ENCODE results near the gene IGLL5.
A peak's percentile ranks its signal among the peaks of the same experiment; 100 is the strongest.

The IGLL5 gene

DNA sequence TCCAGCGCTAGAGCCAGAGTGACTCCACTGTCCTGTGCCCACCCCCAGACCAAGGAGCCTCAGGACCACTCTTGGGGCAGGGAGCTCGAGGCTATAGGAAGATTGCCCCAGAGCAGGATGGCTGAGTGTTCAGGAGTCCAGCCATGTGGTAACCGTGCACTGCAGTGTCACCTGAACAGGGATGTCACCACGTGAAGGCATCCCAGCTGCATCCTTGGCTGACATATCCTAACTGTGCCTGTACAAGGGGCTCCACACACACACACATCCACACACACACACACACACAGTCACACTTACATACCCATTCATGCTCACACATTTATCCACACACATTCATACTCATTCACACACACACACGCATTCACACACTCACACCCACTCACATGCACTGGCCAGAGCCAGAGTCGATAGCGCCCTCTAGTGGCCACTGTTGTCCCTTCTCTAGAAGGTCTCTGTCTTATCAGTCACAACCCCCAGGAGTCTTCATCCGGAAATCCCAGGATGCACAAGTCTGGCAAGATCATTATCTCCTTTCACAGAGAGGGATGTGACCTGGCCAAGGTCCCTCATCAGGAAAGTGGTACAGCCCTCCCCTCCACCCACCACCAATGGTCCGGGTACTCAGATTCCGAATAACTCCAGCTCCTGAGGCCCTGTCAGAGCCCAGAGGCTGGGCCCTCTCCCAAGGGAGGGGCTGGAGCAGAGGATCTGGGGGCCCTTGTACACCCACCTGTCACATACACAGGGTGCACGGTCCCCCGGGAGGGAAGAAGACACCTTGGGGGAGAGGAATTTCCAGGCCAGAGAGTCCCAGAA, 55.1 kb downstream of the IGLL5 start (continued):
- TF ChIP-seq, protein P1, sequence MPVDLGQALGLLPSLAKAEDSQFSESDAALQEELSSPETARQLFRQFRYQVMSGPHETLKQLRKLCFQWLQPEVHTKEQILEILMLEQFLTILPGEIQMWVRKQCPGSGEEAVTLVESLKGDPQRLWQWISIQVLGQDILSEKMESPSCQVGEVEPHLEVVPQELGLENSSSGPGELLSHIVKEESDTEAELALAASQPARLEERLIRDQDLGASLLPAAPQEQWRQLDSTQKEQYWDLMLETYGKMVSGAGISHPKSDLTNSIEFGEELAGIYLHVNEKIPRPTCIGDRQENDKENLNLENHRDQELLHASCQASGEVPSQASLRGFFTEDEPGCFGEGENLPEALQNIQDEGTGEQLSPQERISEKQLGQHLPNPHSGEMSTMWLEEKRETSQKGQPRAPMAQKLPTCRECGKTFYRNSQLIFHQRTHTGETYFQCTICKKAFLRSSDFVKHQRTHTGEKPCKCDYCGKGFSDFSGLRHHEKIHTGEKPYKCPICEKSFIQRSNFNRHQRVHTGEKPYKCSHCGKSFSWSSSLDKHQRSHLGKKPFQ (tag by site-specific recombination; IDR thresholded peaks at IDR 0.05), result peak; percentile 88
- TF ChIP-seq ZNF202 (tag by site-specific recombination; IDR thresholded peaks at IDR 0.05; ENCODE audit: borderline replicate concordance) (no peak), ZNF2 (tag by site-specific recombination; IDR thresholded peaks at IDR 0.05) (peak; percentile 96), SALL2 (tag by site-specific recombination; IDR thresholded peaks at IDR 0.05; ENCODE audit: borderline replicate concordance) (no peak), ZBTB48 (tag by site-specific recombination; IDR thresholded peaks at IDR 0.05) (no peak), SP7 (tag by site-specific recombination; IDR thresholded peaks at IDR 0.05) (peak; percentile 44; the same call in 1 of the 2 replicates), ZNF529 (tag by site-specific recombination; IDR thresholded peaks at IDR 0.05; ENCODE audit: insufficient replicate concordance) (no peak), ZNF501 (tag by site-specific recombination; IDR thresholded peaks at IDR 0.05) (no peak), ZNF626 (tag by site-specific recombination; IDR thresholded peaks at IDR 0.05) (no peak), KLF8 (tag by site-specific recombination; IDR thresholded peaks at IDR 0.05) (no peak), ZNF132 (tag by site-specific recombination; IDR thresholded peaks at IDR 0.05; ENCODE audit: borderline replicate concordance) (no peak), ZNF335 (tag by site-specific recombination; conservative IDR thresholded peaks at IDR 0.05) (no peak), ZNF292 (tag by site-specific recombination; IDR thresholded peaks at IDR 0.05; ENCODE audit: borderline replicate concordance, low read depth) (no peak), ZNF548 (tag by site-specific recombination; IDR thresholded peaks at IDR 0.05) (no peak), ZNF248 (tag by site-specific recombination; IDR thresholded peaks at IDR 0.05) (no peak), ZNF121 (tag by site-specific recombination; IDR thresholded peaks at IDR 0.05) (no peak), ZNF155 (tag by site-specific recombination; IDR thresholded peaks at IDR 0.05) (no peak), ZNF391 (tag by site-specific recombination; IDR thresholded peaks at IDR 0.05; ENCODE audit: borderline replicate concordance, low read depth) (0 out of 2 replicates have a peak, but pooled peaks have one; percentile 43), ZNF24 (tag by site-specific recombination; IDR thresholded peaks at IDR 0.05) (no peak), GLIS1 (tag by site-specific recombination; IDR thresholded peaks at IDR 0.05) (peak; percentile 69)
- TF ChIP-seq, protein P2, sequence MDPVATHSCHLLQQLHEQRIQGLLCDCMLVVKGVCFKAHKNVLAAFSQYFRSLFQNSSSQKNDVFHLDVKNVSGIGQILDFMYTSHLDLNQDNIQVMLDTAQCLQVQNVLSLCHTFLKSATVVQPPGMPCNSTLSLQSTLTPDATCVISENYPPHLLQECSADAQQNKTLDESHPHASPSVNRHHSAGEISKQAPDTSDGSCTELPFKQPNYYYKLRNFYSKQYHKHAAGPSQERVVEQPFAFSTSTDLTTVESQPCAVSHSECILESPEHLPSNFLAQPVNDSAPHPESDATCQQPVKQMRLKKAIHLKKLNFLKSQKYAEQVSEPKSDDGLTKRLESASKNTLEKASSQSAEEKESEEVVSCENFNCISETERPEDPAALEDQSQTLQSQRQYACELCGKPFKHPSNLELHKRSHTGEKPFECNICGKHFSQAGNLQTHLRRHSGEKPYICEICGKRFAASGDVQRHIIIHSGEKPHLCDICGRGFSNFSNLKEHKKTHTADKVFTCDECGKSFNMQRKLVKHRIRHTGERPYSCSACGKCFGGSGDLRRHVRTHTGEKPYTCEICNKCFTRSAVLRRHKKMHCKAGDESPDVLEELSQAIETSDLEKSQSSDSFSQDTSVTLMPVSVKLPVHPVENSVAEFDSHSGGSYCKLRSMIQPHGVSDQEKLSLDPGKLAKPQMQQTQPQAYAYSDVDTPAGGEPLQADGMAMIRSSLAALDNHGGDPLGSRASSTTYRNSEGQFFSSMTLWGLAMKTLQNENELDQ (tag by site-specific recombination; IDR thresholded peaks at IDR 0.05; ENCODE audit: low read depth), result no peak
- TF ChIP-seq, protein P3, sequence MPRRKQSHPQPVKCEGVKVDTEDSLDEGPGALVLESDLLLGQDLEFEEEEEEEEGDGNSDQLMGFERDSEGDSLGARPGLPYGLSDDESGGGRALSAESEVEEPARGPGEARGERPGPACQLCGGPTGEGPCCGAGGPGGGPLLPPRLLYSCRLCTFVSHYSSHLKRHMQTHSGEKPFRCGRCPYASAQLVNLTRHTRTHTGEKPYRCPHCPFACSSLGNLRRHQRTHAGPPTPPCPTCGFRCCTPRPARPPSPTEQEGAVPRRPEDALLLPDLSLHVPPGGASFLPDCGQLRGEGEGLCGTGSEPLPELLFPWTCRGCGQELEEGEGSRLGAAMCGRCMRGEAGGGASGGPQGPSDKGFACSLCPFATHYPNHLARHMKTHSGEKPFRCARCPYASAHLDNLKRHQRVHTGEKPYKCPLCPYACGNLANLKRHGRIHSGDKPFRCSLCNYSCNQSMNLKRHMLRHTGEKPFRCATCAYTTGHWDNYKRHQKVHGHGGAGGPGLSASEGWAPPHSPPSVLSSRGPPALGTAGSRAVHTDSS (tag by site-specific recombination; IDR thresholded peaks at IDR 0.05), result no peak
- TF ChIP-seq, protein P4, sequence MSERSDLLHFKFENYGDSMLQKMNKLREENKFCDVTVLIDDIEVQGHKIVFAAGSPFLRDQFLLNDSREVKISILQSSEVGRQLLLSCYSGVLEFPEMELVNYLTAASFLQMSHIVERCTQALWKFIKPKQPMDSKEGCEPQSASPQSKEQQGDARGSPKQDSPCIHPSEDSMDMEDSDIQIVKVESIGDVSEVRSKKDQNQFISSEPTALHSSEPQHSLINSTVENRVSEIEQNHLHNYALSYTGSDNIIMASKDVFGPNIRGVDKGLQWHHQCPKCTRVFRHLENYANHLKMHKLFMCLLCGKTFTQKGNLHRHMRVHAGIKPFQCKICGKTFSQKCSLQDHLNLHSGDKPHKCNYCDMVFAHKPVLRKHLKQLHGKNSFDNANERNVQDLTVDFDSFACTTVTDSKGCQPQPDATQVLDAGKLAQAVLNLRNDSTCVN (tag by site-specific recombination; optimal IDR thresholded peaks at IDR 0.05), result no peak
- TF ChIP-seq, protein P5, sequence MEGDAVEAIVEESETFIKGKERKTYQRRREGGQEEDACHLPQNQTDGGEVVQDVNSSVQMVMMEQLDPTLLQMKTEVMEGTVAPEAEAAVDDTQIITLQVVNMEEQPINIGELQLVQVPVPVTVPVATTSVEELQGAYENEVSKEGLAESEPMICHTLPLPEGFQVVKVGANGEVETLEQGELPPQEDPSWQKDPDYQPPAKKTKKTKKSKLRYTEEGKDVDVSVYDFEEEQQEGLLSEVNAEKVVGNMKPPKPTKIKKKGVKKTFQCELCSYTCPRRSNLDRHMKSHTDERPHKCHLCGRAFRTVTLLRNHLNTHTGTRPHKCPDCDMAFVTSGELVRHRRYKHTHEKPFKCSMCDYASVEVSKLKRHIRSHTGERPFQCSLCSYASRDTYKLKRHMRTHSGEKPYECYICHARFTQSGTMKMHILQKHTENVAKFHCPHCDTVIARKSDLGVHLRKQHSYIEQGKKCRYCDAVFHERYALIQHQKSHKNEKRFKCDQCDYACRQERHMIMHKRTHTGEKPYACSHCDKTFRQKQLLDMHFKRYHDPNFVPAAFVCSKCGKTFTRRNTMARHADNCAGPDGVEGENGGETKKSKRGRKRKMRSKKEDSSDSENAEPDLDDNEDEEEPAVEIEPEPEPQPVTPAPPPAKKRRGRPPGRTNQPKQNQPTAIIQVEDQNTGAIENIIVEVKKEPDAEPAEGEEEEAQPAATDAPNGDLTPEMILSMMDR (tag by site-specific recombination; IDR thresholded peaks at IDR 0.05), result peak; percentile 89
- TF ChIP-seq, protein P6, sequence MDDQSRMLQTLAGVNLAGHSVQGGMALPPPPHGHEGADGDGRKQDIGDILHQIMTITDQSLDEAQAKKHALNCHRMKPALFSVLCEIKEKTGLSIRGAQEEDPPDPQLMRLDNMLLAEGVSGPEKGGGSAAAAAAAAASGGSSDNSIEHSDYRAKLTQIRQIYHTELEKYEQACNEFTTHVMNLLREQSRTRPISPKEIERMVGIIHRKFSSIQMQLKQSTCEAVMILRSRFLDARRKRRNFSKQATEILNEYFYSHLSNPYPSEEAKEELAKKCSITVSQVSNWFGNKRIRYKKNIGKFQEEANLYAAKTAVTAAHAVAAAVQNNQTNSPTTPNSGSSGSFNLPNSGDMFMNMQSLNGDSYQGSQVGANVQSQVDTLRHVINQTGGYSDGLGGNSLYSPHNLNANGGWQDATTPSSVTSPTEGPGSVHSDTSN (CRISPR knock-in tag; IDR thresholded peaks at IDR 0.05), result no peak
- TF ChIP-seq, protein P7, sequence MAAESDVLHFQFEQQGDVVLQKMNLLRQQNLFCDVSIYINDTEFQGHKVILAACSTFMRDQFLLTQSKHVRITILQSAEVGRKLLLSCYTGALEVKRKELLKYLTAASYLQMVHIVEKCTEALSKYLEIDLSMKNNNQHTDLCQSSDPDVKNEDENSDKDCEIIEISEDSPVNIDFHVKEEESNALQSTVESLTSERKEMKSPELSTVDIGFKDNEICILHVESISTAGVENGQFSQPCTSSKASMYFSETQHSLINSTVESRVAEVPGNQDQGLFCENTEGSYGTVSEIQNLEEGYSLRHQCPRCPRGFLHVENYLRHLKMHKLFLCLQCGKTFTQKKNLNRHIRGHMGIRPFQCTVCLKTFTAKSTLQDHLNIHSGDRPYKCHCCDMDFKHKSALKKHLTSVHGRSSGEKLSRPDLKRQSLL (tag by site-specific recombination; IDR thresholded peaks at IDR 0.05), result no peak
